NK-92 (cell line): ENCODE measurements around the gene INPP4B.

Source experiments
- DNase-seq: peaks from one replicate; lab custom pipeline; 2025; ENCODE audit not compliant: unreplicated experiment; lab: John Stamatoyannopoulos, UW

The INPP4B gene

GRCh38 chr4:142475663-142476062, 370.4 kb downstream of the INPP4B start:
- DNase-seq: no peak

GRCh38 chr4:142474398-142475087, 371.6 kb downstream of the INPP4B start:
- no peak for DNase-seq

- DNase-seq: no peak
Observed at GRCh38 chr4:142473960-142474338, 372.2 kb downstream of the INPP4B start.

- no peak for DNase-seq
Observed at GRCh38 chr4:142473218-142473959, 372.7 kb downstream of the INPP4B start.

- DNase-seq: no peak
Observed at GRCh38 chr4:142467088-142467487, 379.0 kb downstream of the INPP4B start.

- DNase-seq: no peak
Observed at GRCh38 chr4:142465526-142465925, 380.6 kb downstream of the INPP4B start.

GRCh38 chr4:142463206-142463605, 382.9 kb downstream of the INPP4B start:
- no peak for DNase-seq

- DNase-seq: no peak
Observed at GRCh38 chr4:142452161-142452855, 393.8 kb downstream of the INPP4B start.

GRCh38 chr4:142449771-142450373, 396.2 kb downstream of the INPP4B start:
- DNase-seq: no peak

- DNase-seq: no peak
Observed at GRCh38 chr4:142447009-142447408, 399.1 kb downstream of the INPP4B start.

GRCh38 chr4:142443469-142443868, 402.6 kb downstream of the INPP4B start:
- no peak for DNase-seq

- no peak for DNase-seq
Observed at GRCh38 chr4:142440093-142440492, 406.0 kb downstream of the INPP4B start.

GRCh38 chr4:142435599-142436235, 410.4 kb downstream of the INPP4B start:
- no peak for DNase-seq

GRCh38 chr4:142434519-142435224, 411.4 kb downstream of the INPP4B start:
- no peak for DNase-seq

- DNase-seq: no peak
Observed at GRCh38 chr4:142428715-142429114, 417.4 kb downstream of the INPP4B start.

GRCh38 chr4:142427456-142427855, 418.6 kb downstream of the INPP4B start:
- DNase-seq: no peak

GRCh38 chr4:142423861-142424260, 422.2 kb downstream of the INPP4B start:
- no peak for DNase-seq

- DNase-seq: no peak
Observed at GRCh38 chr4:142420311-142421095, 425.6 kb downstream of the INPP4B start.

- DNase-seq: no peak
Observed at GRCh38 chr4:142419712-142420111, 426.4 kb downstream of the INPP4B start.

GRCh38 chr4:142418697-142419096, 427.4 kb downstream of the INPP4B start:
- DNase-seq: no peak
